Measurements from ENCODE around the gene NEK5. TPM values are rescaled to one million over a fixed set of nuclear protein-coding genes. Genes with fewer than 3 reads are reported as not detected.
A peak's percentile ranks its signal among the peaks of the same experiment; 100 is the strongest.
"Not testable (repeated sequence)": the region's sequence is repeated elsewhere in the genome, so short reads cannot be mapped to it uniquely, and the experiment has no call there.

NEK5 gene
- total and polyA plus RNA-seq, 2 experiments from 2014 or later: 1.2 to 1.3 TPM

DNA sequence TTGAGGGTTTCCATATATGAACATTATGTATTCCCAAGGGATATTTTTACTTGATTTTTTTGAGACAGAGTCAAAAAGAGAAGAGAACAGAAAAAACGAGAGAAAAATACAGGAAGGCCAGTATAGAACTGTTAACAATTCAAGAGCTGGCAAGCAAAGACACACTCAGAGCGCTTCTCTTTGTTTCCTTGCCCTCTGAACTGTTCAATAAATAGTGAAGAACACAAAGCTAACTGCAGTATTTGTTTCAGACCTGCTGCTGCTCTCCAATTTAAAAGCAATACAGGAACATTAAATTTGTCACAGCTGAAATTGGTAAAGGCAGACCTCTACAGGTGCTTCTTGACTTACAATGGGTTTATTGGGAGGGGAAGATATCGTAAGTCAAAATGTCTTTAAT, 44.5 kb upstream of the NEK5 start:
- H3K9me2 ChIP-seq (replicated peaks; ENCODE audit: insufficient read depth): no peaks in the 10 kb centered on the region
- H3K27me3 ChIP-seq: no peaks in the 10 kb centered on the region
- WGBS (ENCODE audit: low lambda C conversion rate, missing lambda C conversion rate): 92% methylated on average over 3 of the region's 3 CpGs
- no peak for DNase-seq (ENCODE audit: low spot score)
- H3K36me3 ChIP-seq (replicated peaks; ENCODE audit: insufficient read depth, low read depth): no peaks in the 10 kb centered on the region
- H3K4me3 ChIP-seq: no peak overlapping the region
- no peaks in the 10 kb centered on the region for H3K79me2 ChIP-seq
- H3K4me1 ChIP-seq (ENCODE audit: insufficient read depth): no peaks in the 10 kb centered on the region
- H2AFZ ChIP-seq: no peak overlapping the region
- no peaks in the 10 kb centered on the region for H3K9me3 ChIP-seq (ENCODE audit: low read depth)
- TF ChIP-seq EZH2 (IDR thresholded peaks at IDR 0.05; ENCODE audit: borderline replicate concordance): no peak
- no peak for TF ChIP-seq EZH2phosphoT487 (IDR thresholded peaks at IDR 0.05; ENCODE audit: low read depth, severe bottlenecking, unreplicated experiment)
- TF ChIP-seq, protein P1, sequence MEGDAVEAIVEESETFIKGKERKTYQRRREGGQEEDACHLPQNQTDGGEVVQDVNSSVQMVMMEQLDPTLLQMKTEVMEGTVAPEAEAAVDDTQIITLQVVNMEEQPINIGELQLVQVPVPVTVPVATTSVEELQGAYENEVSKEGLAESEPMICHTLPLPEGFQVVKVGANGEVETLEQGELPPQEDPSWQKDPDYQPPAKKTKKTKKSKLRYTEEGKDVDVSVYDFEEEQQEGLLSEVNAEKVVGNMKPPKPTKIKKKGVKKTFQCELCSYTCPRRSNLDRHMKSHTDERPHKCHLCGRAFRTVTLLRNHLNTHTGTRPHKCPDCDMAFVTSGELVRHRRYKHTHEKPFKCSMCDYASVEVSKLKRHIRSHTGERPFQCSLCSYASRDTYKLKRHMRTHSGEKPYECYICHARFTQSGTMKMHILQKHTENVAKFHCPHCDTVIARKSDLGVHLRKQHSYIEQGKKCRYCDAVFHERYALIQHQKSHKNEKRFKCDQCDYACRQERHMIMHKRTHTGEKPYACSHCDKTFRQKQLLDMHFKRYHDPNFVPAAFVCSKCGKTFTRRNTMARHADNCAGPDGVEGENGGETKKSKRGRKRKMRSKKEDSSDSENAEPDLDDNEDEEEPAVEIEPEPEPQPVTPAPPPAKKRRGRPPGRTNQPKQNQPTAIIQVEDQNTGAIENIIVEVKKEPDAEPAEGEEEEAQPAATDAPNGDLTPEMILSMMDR (IDR thresholded peaks at IDR 0.05; ENCODE audit: poor library complexity): no peak
- no peak overlapping the region for H3K4me2 ChIP-seq
- no peak overlapping the region for H3K27ac ChIP-seq
- no peaks in the 10 kb centered on the region for H4K20me1 ChIP-seq (ENCODE audit: insufficient read depth, poor library complexity, severe bottlenecking)

DNA sequence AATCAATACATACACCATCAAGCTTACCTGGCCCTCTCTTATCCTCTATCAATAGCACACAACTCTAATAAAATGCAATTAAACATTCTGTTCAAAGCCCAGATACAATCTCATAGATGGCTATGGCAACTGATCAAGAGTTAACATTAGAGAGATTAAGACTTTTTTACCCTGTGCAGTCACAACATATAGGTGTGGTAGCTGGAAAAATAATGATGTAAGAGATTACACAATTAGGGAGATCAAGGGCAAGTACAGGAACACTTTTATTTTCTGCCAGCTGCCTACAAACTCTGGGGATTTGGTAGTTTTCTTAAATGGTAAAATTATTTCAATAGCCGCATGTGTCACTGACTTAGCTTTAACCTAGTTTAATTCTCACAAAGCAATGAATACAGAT, 42.8 kb upstream of the NEK5 start:
- H2AFZ ChIP-seq; H3K4me3 ChIP-seq; H3K36me3 ChIP-seq (replicated peaks; ENCODE audit: insufficient read depth, low read depth); H3K4me1 ChIP-seq (ENCODE audit: insufficient read depth); H4K20me1 ChIP-seq (ENCODE audit: insufficient read depth, poor library complexity, severe bottlenecking); H3K9me3 ChIP-seq (ENCODE audit: low read depth); H3K9me2 ChIP-seq (replicated peaks; ENCODE audit: insufficient read depth); H3K4me2 ChIP-seq; DNase-seq (ENCODE audit: low spot score); H3K27me3 ChIP-seq; H3K79me2 ChIP-seq: not testable (repeated sequence)
- WGBS (ENCODE audit: low lambda C conversion rate, missing lambda C conversion rate): 97% methylated on average over 1 of the region's 1 CpG
- H3K27ac ChIP-seq: peak overlapping the region; percentile 49

DNA sequence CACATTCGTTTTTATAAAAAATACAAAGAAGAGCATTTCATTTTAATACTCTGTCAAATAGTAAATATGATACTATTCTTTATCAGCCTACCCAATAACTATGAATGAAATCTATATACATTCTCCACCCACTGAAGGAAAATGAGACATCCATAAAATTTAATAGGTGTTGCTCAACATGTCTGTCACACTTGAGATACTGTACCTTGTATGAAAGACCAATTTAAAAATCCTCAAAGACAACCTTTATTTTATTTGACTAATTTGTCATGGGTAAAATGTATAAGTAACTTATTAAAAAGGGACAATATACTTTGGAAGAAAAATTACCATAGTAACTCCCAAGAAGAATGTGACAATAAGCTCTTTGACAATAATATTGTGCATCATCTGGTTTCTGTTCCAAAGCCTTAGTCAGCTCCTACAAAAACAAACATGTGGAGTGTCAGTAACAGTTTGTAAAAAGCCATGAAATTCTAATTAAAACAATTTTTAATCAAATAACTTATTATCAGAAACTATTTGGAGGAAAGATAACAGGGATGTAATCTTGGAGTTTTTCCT, 42.0 kb upstream of the NEK5 start:
- peak overlapping the region; percentile 33 for H3K27ac ChIP-seq
- not testable (repeated sequence) for H2AFZ ChIP-seq; H3K4me2 ChIP-seq; H3K9me2 ChIP-seq (replicated peaks; ENCODE audit: insufficient read depth); H3K36me3 ChIP-seq (replicated peaks; ENCODE audit: insufficient read depth, low read depth); H3K9me3 ChIP-seq (ENCODE audit: low read depth); H3K27me3 ChIP-seq; H3K4me3 ChIP-seq; H3K4me1 ChIP-seq (ENCODE audit: insufficient read depth); DNase-seq (ENCODE audit: low spot score); H4K20me1 ChIP-seq (ENCODE audit: insufficient read depth, poor library complexity, severe bottlenecking); H3K79me2 ChIP-seq
- WGBS (ENCODE audit: low lambda C conversion rate, missing lambda C conversion rate): 62% methylated on average over 1 of the region's 1 CpG

DNA sequence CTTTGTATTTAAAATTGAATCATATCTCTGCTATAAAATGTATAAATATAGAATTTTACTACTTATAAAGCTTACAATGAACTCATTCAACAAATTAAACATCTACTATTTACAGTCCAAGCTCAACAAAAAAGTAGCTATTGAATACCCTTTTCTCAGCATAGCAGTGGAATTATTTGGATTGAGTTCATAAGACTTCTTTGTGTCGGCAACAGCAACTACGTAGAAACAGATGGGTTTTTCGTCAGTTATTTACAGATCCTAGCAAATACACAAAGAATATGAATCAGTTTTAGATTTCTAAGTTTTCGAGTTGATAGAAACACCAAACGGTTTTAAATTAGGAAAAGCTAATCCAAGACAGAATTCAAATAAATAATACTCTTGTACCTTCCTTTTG, 41.0 kb upstream of the NEK5 start:
- Histone ChIP-seq H3K4me2 (no peak overlapping the region), H3K4me3 (no peak overlapping the region), H4K20me1 (ENCODE audit: insufficient read depth, poor library complexity, severe bottlenecking) (no peaks in the 10 kb centered on the region), H3K4me1 (ENCODE audit: insufficient read depth) (peaks cover 8% of the 10 kb centered on the region), H3K9me2 (replicated peaks; ENCODE audit: insufficient read depth) (no peaks in the 10 kb centered on the region), H3K79me2 (no peaks in the 10 kb centered on the region), H3K9me3 (ENCODE audit: low read depth) (no peaks in the 10 kb centered on the region), H3K27me3 (no peaks in the 10 kb centered on the region), H2AFZ (no peak overlapping the region), H3K27ac (no peak overlapping the region), H3K36me3 (replicated peaks; ENCODE audit: insufficient read depth, low read depth) (no peaks in the 10 kb centered on the region)
- no peak for DNase-seq (ENCODE audit: low spot score)
- 95% methylated on average over 5 of the region's 5 CpGs for WGBS (ENCODE audit: low lambda C conversion rate, missing lambda C conversion rate)
- TF ChIP-seq, protein P1 (IDR thresholded peaks at IDR 0.05; ENCODE audit: poor library complexity): no peak
- no peak for TF ChIP-seq EZH2phosphoT487 (IDR thresholded peaks at IDR 0.05; ENCODE audit: low read depth, severe bottlenecking, unreplicated experiment)
- TF ChIP-seq EZH2 (IDR thresholded peaks at IDR 0.05; ENCODE audit: borderline replicate concordance): no peak

All from hepatocyte (in vitro differentiated cells).